Adipocyte (in vitro differentiated cells): ENCODE results near the gene IMMP2L.
"Not testable (repeated sequence)": the region's sequence is repeated elsewhere in the genome, so short reads cannot be mapped to it uniquely, and the experiment has no call there.

Source experiments
- DNase-seq: peaks from one replicate; pipeline ENCODE4 v3.0.0-alpha.2; 2015; ENCODE audit warnings: low read depth
- H3K27me3 ChIP-seq: replicated peaks from 2 replicates; pipeline ENCODE4 v1.7.0; 2013; ENCODE audit warnings: mild to moderate bottlenecking, low read length, moderate library complexity; ENCODE audit not compliant: control insufficient read depth, insufficient read depth
- H3K36me3 ChIP-seq: 2 replicates; pipeline ENCODE4 v1.7.0; 2013; ENCODE audit warnings: low read length, mild to moderate bottlenecking, moderate library complexity; ENCODE audit not compliant: control insufficient read depth, insufficient read depth, severe bottlenecking
- H3K4me1 ChIP-seq: 2 replicates; pipeline ENCODE4 v1.7.0; 2013; ENCODE audit warnings: mild to moderate bottlenecking, low read length, moderate library complexity; ENCODE audit not compliant: control insufficient read depth, insufficient read depth
- H3K4me3 ChIP-seq: 2 replicates; pipeline ENCODE4 v1.7.0; 2013; ENCODE audit warnings: mild to moderate bottlenecking, low read length, moderate library complexity
- H3K9ac ChIP-seq: 2 replicates; pipeline ENCODE4 v1.7.0; 2013; ENCODE audit warnings: mild to moderate bottlenecking, low read length, moderate library complexity
- H3K9me3 ChIP-seq: 2 replicates; pipeline ENCODE4 v1.7.0; 2013; ENCODE audit warnings: mild to moderate bottlenecking, low read length, moderate library complexity; ENCODE audit not compliant: control insufficient read depth

IMMP2L gene

GRCh38 chr7:111581784-111582488 lies 19.6 kb upstream of the IMMP2L start:
- H3K4me3 ChIP-seq, H3K36me3 ChIP-seq, H3K9me3 ChIP-seq, H3K27me3 ChIP-seq, DNase-seq, H3K4me1 ChIP-seq, H3K9ac ChIP-seq: not testable (repeated sequence)

GRCh38 chr7:111581207-111581606 lies 18.9 kb upstream of the IMMP2L start:
- H3K27me3 ChIP-seq, H3K9me3 ChIP-seq, DNase-seq, H3K36me3 ChIP-seq, H3K4me1 ChIP-seq, H3K4me3 ChIP-seq, H3K9ac ChIP-seq: not testable (repeated sequence)

- peaks cover 5% of the 10 kb centered on the region for H3K9me3 ChIP-seq
- H3K36me3 ChIP-seq = no peaks in the 10 kb centered on the region
- DNase-seq = no peak
- no peak overlapping the region for H3K9ac ChIP-seq
- no peaks in the 10 kb centered on the region for H3K27me3 ChIP-seq
- no peaks in the 10 kb centered on the region for H3K4me1 ChIP-seq
- no peak overlapping the region for H3K4me3 ChIP-seq
Measured at GRCh38 chr7:111578754-111579153, 16.5 kb upstream of the IMMP2L start.

- Histone ChIP-seq H3K36me3 (no peaks in the 10 kb centered on the region), H3K4me1 (no peaks in the 10 kb centered on the region), H3K4me3 (no peak overlapping the region), H3K27me3 (no peaks in the 10 kb centered on the region), H3K9ac (no peak overlapping the region), H3K9me3 (no peaks in the 10 kb centered on the region)
- DNase-seq = no peak
Measured at GRCh38 chr7:111571720-111572119, 9.4 kb upstream of the IMMP2L start.

- Histone ChIP-seq H3K4me3 (no peak overlapping the region), H3K4me1 (no peaks in the 10 kb centered on the region), H3K9me3 (no peaks in the 10 kb centered on the region), H3K27me3 (no peaks in the 10 kb centered on the region), H3K9ac (no peak overlapping the region), H3K36me3 (no peaks in the 10 kb centered on the region)
- DNase-seq = no peak
Measured at GRCh38 chr7:111568870-111569462, 6.7 kb upstream of the IMMP2L start.

GRCh38 chr7:111568419-111568818 lies 6.1 kb upstream of the IMMP2L start:
- Histone ChIP-seq H3K9me3 (no peaks in the 10 kb centered on the region), H3K27me3 (no peaks in the 10 kb centered on the region), H3K4me3 (no peak overlapping the region), H3K36me3 (no peaks in the 10 kb centered on the region), H3K4me1 (no peaks in the 10 kb centered on the region), H3K9ac (no peak overlapping the region)
- no peak for DNase-seq

- Histone ChIP-seq H3K9me3 (no peaks in the 10 kb centered on the region), H3K9ac (no peak overlapping the region), H3K36me3 (no peaks in the 10 kb centered on the region), H3K4me3 (no peak overlapping the region), H3K27me3 (no peaks in the 10 kb centered on the region), H3K4me1 (peaks cover 16% of the 10 kb centered on the region)
- DNase-seq = no peak
Measured at GRCh38 chr7:111564078-111564477, 1.8 kb upstream of the IMMP2L start.

GRCh38 chr7:111561654-111561903 lies 713 bp downstream of the IMMP2L start:
- no peaks in the 10 kb centered on the region for H3K27me3 ChIP-seq
- H3K9me3 ChIP-seq = no peaks in the 10 kb centered on the region
- no peak for DNase-seq
- no peaks in the 10 kb centered on the region for H3K36me3 ChIP-seq
- H3K9ac ChIP-seq = peak overlapping the region; percentile 86
- peaks cover 27% of the 10 kb centered on the region for H3K4me1 ChIP-seq
- H3K4me3 ChIP-seq = peak overlapping the region; percentile 85

GRCh38 chr7:111560773-111561653 lies 1.3 kb downstream of the IMMP2L start:
- Histone ChIP-seq H3K9ac (peak overlapping the region; percentile 86), H3K36me3 (peaks cover 5% of the 10 kb centered on the region), H3K9me3 (no peaks in the 10 kb centered on the region), H3K4me1 (peaks cover 27% of the 10 kb centered on the region), H3K27me3 (no peaks in the 10 kb centered on the region), H3K4me3 (peak overlapping the region; percentile 85)
- DNase-seq = peak; percentile 70

GRCh38 chr7:111558991-111559390 lies 3.3 kb downstream of the IMMP2L start:
- DNase-seq = peak; percentile 80

GRCh38 chr7:111556977-111557376 lies 5.3 kb downstream of the IMMP2L start:
- Histone ChIP-seq H3K4me1 (peaks cover 27% of the 10 kb centered on the region), H3K9ac (no peak overlapping the region), H3K4me3 (no peak overlapping the region), H3K36me3 (peaks cover 15% of the 10 kb centered on the region), H3K9me3 (no peaks in the 10 kb centered on the region), H3K27me3 (no peaks in the 10 kb centered on the region)
- DNase-seq = no peak

More at GRCh38 chr7:111558991-111559390, 3.3 kb downstream of the IMMP2L start:
- Histone ChIP-seq H3K9me3 (no peaks in the 10 kb centered on the region), H3K9ac (no peak overlapping the region), H3K27me3 (no peaks in the 10 kb centered on the region), H3K4me1 (peaks cover 27% of the 10 kb centered on the region), H3K4me3 (no peak overlapping the region), H3K36me3 (peaks cover 5% of the 10 kb centered on the region)
